ENCODE data around the gene MAPK8.

The MAPK8 gene

DNA sequence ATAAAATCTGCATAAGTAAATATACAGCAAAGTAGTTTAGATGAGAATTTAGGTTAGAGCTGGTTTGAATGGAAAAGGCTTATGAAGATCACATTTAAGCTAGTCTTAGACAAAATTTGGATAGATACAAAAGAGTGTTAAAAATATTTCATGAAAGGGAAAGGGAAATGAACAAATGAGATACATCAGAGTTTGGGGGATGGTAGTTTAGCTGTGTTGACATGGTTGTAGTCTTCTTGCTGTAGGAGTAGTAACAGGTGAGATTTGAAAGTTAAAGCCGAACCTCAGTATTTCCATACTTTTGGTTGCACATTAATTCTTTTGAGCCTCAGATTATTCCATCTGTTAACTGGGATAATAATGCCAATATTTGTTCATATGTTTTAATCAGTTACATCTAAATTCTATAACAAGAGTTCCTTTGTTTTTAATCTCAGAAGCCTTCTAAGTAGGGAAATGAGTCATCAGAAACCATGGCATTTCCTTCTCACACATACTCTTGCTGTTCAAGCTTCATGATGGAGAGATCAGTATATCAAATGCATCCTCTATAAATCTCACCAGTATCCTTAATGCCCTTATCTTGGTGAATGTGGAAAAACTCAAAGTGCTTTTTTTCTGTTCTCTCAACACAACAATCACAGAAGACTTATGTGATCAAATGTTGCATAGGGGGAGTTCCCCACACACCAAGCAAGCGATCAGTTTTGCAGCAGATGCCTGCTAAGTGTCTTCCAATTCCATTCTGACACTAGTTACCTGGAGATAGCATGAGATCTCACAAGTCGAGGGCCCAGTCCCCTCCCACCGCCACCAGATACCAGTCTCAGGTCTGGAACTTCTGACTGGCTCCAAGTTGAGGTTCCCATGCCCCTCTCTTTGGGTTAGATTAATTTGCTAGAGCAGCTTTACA, 84.7 kb downstream of the MAPK8 start:
- TF ChIP-seq, protein P1, sequence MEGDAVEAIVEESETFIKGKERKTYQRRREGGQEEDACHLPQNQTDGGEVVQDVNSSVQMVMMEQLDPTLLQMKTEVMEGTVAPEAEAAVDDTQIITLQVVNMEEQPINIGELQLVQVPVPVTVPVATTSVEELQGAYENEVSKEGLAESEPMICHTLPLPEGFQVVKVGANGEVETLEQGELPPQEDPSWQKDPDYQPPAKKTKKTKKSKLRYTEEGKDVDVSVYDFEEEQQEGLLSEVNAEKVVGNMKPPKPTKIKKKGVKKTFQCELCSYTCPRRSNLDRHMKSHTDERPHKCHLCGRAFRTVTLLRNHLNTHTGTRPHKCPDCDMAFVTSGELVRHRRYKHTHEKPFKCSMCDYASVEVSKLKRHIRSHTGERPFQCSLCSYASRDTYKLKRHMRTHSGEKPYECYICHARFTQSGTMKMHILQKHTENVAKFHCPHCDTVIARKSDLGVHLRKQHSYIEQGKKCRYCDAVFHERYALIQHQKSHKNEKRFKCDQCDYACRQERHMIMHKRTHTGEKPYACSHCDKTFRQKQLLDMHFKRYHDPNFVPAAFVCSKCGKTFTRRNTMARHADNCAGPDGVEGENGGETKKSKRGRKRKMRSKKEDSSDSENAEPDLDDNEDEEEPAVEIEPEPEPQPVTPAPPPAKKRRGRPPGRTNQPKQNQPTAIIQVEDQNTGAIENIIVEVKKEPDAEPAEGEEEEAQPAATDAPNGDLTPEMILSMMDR (IDR thresholded peaks at IDR 0.05): no peak
- H3K27ac ChIP-seq: no peak overlapping the region
- no peaks in the 10 kb centered on the region for H3K9me3 ChIP-seq (ENCODE audit: control insufficient read depth, low read length)
- H3K36me3 ChIP-seq (ENCODE audit: control insufficient read depth, insufficient read depth, low read length): no peaks in the 10 kb centered on the region
- H3K4me2 ChIP-seq (ENCODE audit: low read length): no peak overlapping the region
- H3K9ac ChIP-seq: no peak overlapping the region
- H3K4me3 ChIP-seq (ENCODE audit: low read depth, low read length): no peak overlapping the region
- peaks cover 29% of the 10 kb centered on the region for H3K79me2 ChIP-seq
- H3K4me1 ChIP-seq: peaks cover 14% of the 10 kb centered on the region
- no peaks in the 10 kb centered on the region for H3K27me3 ChIP-seq (ENCODE audit: control insufficient read depth, insufficient read depth, low read length)
- no peak overlapping the region for H2AFZ ChIP-seq

DNA sequence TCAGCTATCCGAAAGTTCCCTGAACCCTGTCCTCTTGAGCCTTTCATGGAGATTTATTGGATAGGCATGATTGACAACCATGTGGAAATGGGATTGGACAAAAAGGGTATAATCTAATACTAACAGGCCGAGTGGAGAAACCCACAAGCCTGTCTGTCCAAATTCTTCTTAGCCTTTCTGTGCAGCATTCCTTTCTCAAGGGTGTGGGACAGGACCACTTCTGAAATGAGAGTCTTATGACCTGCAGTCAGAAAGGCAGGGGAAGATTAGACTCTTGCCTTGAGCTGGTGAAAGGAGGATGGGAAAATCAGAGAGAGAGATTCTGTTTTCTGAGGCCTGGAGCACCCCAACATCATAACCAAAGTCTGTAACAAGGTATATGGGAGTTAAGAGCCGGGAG, 85.5 kb downstream of the MAPK8 start:
- Histone ChIP-seq H3K36me3 (ENCODE audit: control insufficient read depth, insufficient read depth, low read length) (no peaks in the 10 kb centered on the region), H3K27me3 (ENCODE audit: control insufficient read depth, insufficient read depth, low read length) (no peaks in the 10 kb centered on the region), H3K9ac (no peak overlapping the region), H3K27ac (no peak overlapping the region), H3K4me2 (ENCODE audit: low read length) (no peak overlapping the region), H2AFZ (no peak overlapping the region), H3K4me3 (ENCODE audit: low read depth, low read length) (no peak overlapping the region), H3K4me1 (peaks cover 17% of the 10 kb centered on the region), H3K9me3 (ENCODE audit: control insufficient read depth, low read length) (no peaks in the 10 kb centered on the region), H3K79me2 (peaks cover 32% of the 10 kb centered on the region)
- TF ChIP-seq, protein P1 (IDR thresholded peaks at IDR 0.05): no peak

DNA sequence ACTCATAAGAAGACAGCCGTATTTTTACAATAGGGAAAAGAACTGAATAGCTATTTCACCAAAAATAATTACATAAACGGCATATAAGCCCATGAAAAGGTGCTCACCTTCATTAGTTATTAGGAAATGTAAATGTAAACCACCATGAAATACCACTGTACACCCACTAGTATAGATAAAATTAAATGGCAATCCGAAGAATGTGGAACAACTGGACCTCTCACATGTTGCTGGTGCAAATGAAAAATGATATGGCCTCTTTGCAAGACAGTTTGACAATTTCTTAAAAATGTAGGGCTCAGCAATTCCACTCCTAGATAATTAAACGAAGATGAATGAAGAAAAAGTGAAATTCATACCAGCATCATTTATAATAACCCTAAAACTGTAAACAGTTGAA, 91.8 kb downstream of the MAPK8 start:
- Histone ChIP-seq H3K36me3 (ENCODE audit: control insufficient read depth, insufficient read depth, low read length) (no peaks in the 10 kb centered on the region), H3K27me3 (ENCODE audit: control insufficient read depth, insufficient read depth, low read length) (no peaks in the 10 kb centered on the region), H3K79me2 (peaks cover 21% of the 10 kb centered on the region), H3K9me3 (ENCODE audit: control insufficient read depth, low read length) (no peaks in the 10 kb centered on the region), H3K4me1 (peaks cover 36% of the 10 kb centered on the region), H3K9ac (no peak overlapping the region), H2AFZ (no peak overlapping the region), H3K4me2 (ENCODE audit: low read length) (peak overlapping the region; percentile 2), H3K27ac (peak overlapping the region; percentile 97), H3K4me3 (ENCODE audit: low read depth, low read length) (no peak overlapping the region)
- TF ChIP-seq, protein P1 (IDR thresholded peaks at IDR 0.05): no peak

DNA sequence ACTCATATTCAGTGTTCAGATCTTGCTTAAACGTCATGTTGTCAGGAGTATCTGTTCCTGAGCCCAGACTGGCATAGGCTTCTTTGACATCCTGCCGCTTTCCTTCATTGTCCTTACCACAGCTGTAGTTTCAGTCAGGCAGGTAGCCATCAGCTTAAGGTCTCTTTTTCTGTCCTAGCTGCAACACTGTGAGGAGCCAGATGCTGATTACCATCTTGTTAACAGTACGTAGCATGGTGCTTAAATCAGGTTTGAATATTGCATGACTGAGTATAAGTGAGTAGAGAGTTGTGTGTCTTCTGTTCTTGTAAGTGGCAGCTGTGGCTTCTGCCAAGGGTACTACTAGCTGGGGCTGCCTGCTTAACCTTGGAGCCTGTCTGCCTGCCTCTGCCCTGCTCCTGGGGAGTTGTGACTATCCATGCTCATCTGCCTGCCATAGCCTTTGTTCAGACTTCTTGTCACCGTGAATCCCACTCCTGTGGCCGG, 92.6 kb downstream of the MAPK8 start:
- H3K4me1 ChIP-seq: peaks cover 36% of the 10 kb centered on the region
- peak overlapping the region; percentile 5 for H3K4me2 ChIP-seq (ENCODE audit: low read length)
- peaks cover 18% of the 10 kb centered on the region for H3K79me2 ChIP-seq
- peak overlapping the region; percentile 54 for H2AFZ ChIP-seq
- H3K4me3 ChIP-seq (ENCODE audit: low read depth, low read length): no peak overlapping the region
- TF ChIP-seq, protein P1 (IDR thresholded peaks at IDR 0.05): no peak
- peak overlapping the region; percentile 97 for H3K27ac ChIP-seq
- no peaks in the 10 kb centered on the region for H3K9me3 ChIP-seq (ENCODE audit: control insufficient read depth, low read length)
- H3K27me3 ChIP-seq (ENCODE audit: control insufficient read depth, insufficient read depth, low read length): no peaks in the 10 kb centered on the region
- H3K36me3 ChIP-seq (ENCODE audit: control insufficient read depth, insufficient read depth, low read length): no peaks in the 10 kb centered on the region
- H3K9ac ChIP-seq: no peak overlapping the region

Measured in parathyroid adenoma (tissue), 2 donors.